Measurements from ENCODE around the gene SCGB2A2.

- TF ChIP-seq CTCF (IDR thresholded peaks at IDR 0.05), result no peak
- TF ChIP-seq POLR2A (IDR thresholded peaks at IDR 0.05), result no peak
- no peak for TF ChIP-seq POLR2AphosphoS5 (IDR thresholded peaks at IDR 0.05)
- no peak for TF ChIP-seq EP300 (IDR thresholded peaks at IDR 0.05)
Observed at GRCh38 chr11:62273284-62273683, 3.3 kb downstream of the SCGB2A2 start.
